Gastroesophageal sphincter (tissue), 4 donors: Measurements from ENCODE around the gene TMEM203. TPM values are rescaled to one million over a fixed set of nuclear protein-coding genes. Genes with fewer than 3 reads are reported as not detected.

Experiments
- ATAC-seq: fragments of 150-250 bp; one replicate; pipeline ENCODE4 v1.9.1; 2016; ENCODE audit warnings: mild to moderate bottlenecking, moderate library complexity
- H3K27ac ChIP-seq, 4 donors: fragments of 200-600 bp; sonication (generic) in 3 of 4; 1 replicate in 3 of 4; 2 replicates in 1 of 4; pipeline ENCODE4 v1.5.1; 2016 to 2019
- H3K27me3 ChIP-seq: fragments of 200-600 bp; sonication (generic); one replicate; pipeline ENCODE4 v1.5.1; 2019
- H3K36me3 ChIP-seq, 2 donors: fragments of 200-600 bp; sonication (generic); one replicate each; pipeline ENCODE4 v1.5.1; 2019; ENCODE audit warnings: control low read depth in 1 of 2
- H3K4me1 ChIP-seq, 3 donors: fragments of 200-600 bp; sonication (generic); 1 replicate in 2 of 3; 2 replicates in 1 of 3; pipeline ENCODE4 v1.5.1; 2016 to 2019; ENCODE audit warnings: control low read depth in 2 of 3
- H3K4me3 ChIP-seq, 2 donors: fragments of 200-600 bp; sonication (generic); one replicate each; pipeline ENCODE4 v1.5.1; 2019; ENCODE audit warnings: mild to moderate bottlenecking in 1 of 2, moderate library complexity in 1 of 2
- H3K9me3 ChIP-seq, 3 donors: fragments of 200-600 bp; sonication (generic); one replicate each; pipeline ENCODE4 v1.5.1; 2017 to 2019; ENCODE audit warnings: control low read depth in 2 of 3
- CTCF ChIP-seq, 4 experiments: fragments of 200-600 bp in 2 of 4; fragments of 450-650 bp in 2 of 4; sonication (generic) in 1 of 4; IDR thresholded peaks; one replicate each; pipeline ENCODE4 v1.5.1; 2017 to 2019; ENCODE audit warnings: antibody characterized with exemption in 4 of 4, mild to moderate bottlenecking in 2 of 4, moderate library complexity in 2 of 4
- EP300 ChIP-seq: sonication (generic); formaldehyde crosslinking; IDR thresholded peaks from one replicate; pipeline ENCODE4 v1.6.1; 2017; ENCODE audit warnings: antibody characterized with exemption, mild to moderate bottlenecking
- POLR2A ChIP-seq, 2 donors: fragments of 450-650 bp; IDR thresholded peaks; one replicate each; pipeline ENCODE4 v1.6.1; 2017; ENCODE audit warnings: antibody characterized with exemption in 2 of 2, mild to moderate bottlenecking in 2 of 2, moderate library complexity in 1 of 2
- POLR2AphosphoS5 ChIP-seq: sonication (generic); formaldehyde crosslinking; IDR thresholded peaks from one replicate; pipeline ENCODE4 v1.6.1; 2017; ENCODE audit warnings: antibody characterized with exemption
- WGBS, 2 donors: methylation state at CpG; one replicate each; pipeline ENCODE4 v1.1.5; 2018; ENCODE audit warnings: low coverage in 1 of 2; 5-methylcytosine and 5-hydroxymethylcytosine counted together
- total RNA-seq, 4 donors: library from RNA; depleted of rRNA; stranded (reverse); fragments of >200 nt; gene quantifications; one replicate each; pipeline ENCODE4 v1.1.0, GENCODE V29; 2016

Gene TMEM203
- total RNA-seq, 4 donors from 2014 or later, result 21.9 to 36.1 (median 29.1) TPM

DNA sequence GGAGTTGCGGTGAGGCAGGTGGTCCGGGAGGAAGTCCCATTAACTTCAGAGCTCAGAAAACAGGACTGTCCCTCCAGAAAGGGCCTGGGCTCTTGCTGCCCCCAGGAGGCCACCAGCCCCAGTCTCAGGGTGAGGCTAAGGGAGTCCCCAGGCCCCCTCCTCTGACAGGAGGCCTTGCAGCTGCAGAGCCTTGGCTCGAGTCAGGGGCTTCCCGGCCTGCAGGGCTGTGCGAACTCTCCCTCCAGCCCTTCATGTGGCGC, 42.4 kb upstream of the TMEM203 start:
- Histone ChIP-seq H3K4me1 (peaks cover 0 to 23% (median 9%) of the 10 kb centered on the region in 3 donors), H3K27ac (no peak overlapping the region), H3K27me3 (peaks cover 9% of the 10 kb centered on the region), H3K36me3 (peaks cover 0 to 13% of the 10 kb centered on the region in 2 donors), H3K9me3 (no peaks in the 10 kb centered on the region), H3K4me3 (no peak overlapping the region)
- no peak for ATAC-seq
- no CpG with 5 or more reads among the region's 6 CpGs for WGBS, 2 donors
- TF ChIP-seq POLR2A (IDR thresholded peaks at IDR 0.05) (no peak), CTCF (IDR thresholded peaks at IDR 0.05) (no peak), POLR2AphosphoS5 (no peak), EP300 (no peak)

DNA sequence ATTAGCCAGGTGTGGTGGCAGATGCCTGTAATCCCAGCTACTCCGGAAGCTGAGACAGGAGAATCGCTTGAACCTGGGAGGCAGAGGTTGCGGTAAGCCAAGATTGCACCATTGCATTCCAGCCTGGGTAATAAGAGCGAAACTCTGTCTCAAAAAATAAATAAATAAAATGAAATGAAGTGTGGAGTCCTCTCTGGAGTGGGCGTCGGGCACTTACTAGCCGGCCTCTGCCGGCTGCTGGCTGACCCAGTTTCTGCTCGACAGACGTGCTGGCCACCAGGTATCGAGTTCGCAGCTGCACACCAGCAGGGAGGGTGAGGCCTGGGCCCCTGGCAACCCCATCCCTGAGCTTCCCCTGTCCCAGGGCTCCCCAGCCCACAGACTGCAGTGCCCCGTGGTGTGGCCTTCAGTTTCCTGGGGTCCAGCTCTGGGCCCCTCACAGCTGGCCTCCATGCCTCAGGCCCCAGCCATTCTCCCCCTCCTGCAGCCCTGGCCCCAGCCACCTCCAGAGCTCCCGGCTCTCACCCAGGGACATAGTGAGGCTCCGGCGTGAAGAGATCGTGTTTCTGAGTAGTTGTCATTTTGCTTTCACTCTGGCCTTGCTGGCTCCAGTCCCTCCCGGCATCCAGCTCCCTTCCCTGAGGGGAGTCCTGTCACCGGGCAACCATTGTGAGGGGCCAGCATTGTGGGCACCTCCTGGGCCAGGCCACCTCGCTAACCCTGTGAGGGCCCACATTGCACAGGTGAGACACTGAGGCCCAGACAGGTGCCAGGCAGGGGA, 41.9 kb upstream of the TMEM203 start:
- no peak for TF ChIP-seq POLR2A (IDR thresholded peaks at IDR 0.05)
- no peak for TF ChIP-seq CTCF (IDR thresholded peaks at IDR 0.05)
- no peak for TF ChIP-seq POLR2AphosphoS5
- TF ChIP-seq EP300, result no peak
- Histone ChIP-seq H3K36me3 (peaks cover 0 to 18% of the 10 kb centered on the region in 2 donors), H3K4me1 (peaks cover 0 to 28% (median 14%) of the 10 kb centered on the region in 3 donors), H3K4me3 (no peak overlapping the region), H3K27ac (no peak overlapping the region), H3K27me3 (peaks cover 9% of the 10 kb centered on the region), H3K9me3 (no peaks in the 10 kb centered on the region)
- WGBS, 2 donors, result 71 to 83% methylated on average over 6 to 10 of the region's 20 CpGs
- ATAC-seq, result no peak

DNA sequence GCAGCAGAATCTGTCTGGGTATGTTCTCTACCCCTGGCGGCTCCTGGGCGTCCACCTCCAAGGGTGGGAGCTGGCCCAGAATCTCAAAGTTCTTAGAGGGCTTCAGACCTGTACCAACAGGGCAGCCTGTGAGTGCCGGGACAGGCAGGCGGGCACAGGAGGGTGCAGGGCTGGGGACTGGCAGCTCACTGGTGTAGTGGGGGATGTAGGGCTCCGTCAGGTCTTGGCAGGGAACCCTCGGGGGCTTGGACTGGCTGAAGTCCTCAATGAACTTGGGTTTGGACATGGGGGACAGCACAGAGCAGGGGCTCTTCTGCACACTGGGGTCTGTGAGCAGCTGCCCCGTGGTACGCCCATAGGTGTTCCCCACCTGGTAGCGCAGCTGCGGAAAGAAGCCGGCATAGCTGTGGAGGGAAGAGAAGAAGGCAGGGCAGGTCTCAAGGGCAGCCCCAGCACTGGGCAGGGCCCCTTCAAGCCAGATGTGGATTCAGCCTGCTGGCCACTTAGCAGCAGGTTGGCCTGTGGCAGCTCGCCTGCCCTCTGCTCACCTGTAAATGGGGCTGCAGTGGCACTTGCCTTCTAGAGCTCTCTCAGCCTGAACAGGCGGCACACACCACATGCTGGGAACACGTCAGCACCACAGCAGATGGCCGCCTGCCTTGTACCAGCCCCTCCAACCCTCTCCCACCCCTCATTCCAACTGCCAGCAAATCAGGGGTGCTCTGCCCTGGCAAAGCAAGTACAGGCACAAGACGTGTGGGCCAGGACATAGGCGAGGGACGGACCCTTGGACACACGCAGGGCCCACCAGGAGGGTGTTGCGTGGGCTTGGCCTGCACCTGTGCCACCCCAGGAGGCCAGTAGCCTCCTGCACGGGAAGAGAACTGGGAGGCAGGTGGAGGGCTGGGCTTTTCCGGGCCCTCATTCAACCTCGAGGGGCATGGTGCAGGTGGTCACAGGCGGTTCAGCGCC, 40.3 kb upstream of the TMEM203 start:
- no peak overlapping the region for H3K4me3 ChIP-seq
- no peaks in the 10 kb centered on the region for H3K9me3 ChIP-seq
- H3K27ac ChIP-seq, result no peak overlapping the region
- H3K27me3 ChIP-seq, result peaks cover under 1% of the 10 kb centered on the region
- WGBS, 2 donors, result 76 to 88% methylated on average over 4 of the region's 25 CpGs
- peaks cover 0 to 35% (median 18%) of the 10 kb centered on the region in 3 donors for H3K4me1 ChIP-seq
- ATAC-seq, result no peak
- peaks cover 0 to 22% of the 10 kb centered on the region in 2 donors for H3K36me3 ChIP-seq
- TF ChIP-seq EP300 (no peak), CTCF (IDR thresholded peaks at IDR 0.05) (no peak), POLR2A (IDR thresholded peaks at IDR 0.05) (no peak)

DNA sequence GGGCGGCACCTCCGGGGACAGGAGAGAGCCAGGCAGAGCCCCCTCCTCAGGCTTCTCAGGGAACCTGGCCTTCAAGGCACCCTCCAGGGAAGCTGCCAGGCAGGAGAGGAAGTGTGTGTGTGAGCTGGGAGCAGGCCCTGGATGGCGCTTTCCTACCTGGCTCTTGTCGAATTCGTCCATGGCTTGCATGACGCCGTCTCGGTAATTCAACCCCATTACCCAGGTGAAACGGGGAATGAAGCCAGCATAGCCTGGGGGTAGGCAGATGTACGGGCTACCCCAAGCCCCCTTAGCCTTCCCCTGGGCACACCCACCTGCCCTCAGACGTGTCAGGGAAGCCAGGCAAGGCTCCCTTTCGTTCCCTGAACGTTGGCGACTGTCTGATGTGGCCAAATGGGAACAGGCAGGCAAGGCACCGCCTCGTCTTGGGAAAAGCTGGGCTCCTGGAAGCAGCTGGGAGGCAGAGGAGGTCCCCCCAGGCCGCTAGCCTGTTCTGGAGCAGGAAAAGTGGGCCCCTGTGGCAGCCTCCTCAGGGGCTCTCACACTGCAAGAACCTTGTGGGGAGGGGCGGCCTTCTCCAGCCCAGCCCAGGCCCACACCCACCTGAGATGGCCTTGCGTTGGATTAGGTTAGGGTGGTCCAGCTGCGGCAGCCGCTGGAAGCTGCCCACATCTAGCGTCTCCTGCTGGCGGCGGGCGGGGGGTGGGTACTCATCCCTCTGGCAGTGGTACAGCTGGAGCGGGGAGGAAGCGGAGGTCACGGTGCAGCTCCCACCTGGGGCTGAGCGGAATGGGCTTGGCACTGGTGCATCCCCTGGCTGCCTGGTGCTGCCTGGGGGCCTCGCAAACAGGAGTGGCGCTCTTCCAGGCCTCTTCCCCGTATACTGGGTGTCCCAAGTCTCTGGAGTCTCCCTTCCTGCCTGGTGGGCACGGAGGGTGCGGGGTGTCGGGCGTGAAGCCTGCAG, 39.3 kb upstream of the TMEM203 start:
- 72 to 100% methylated on average over 4 to 6 of the region's 36 CpGs for WGBS, 2 donors
- ATAC-seq, result no peak
- no peak for TF ChIP-seq EP300
- no peak for TF ChIP-seq CTCF (IDR thresholded peaks at IDR 0.05)
- TF ChIP-seq POLR2A (IDR thresholded peaks at IDR 0.05), result no peak
- TF ChIP-seq POLR2AphosphoS5, result no peak
- Histone ChIP-seq H3K4me3 (no peak overlapping the region), H3K27me3 (no peaks in the 10 kb centered on the region), H3K9me3 (no peaks in the 10 kb centered on the region), H3K27ac (peak overlapping the region in 1 of 4 donors; percentile 99), H3K36me3 (peaks cover 0 to 22% of the 10 kb centered on the region in 2 donors), H3K4me1 (peaks cover 0 to 43% (median 18%) of the 10 kb centered on the region in 3 donors)
